ENCODE results near the gene MADD. TPM values are rescaled to one million over a fixed set of nuclear protein-coding genes. Genes with fewer than 3 reads are reported as not detected.

The MADD gene
- total RNA-seq, 1 donor from 2014 or later: 67.2 TPM

GRCh38 chr11:47337229-47337924 lies 67.4 kb downstream of the MADD start:
- DNase-seq (ENCODE audit: extremely low spot score, unreplicated experiment): no peak
- no peaks in the 10 kb centered on the region for H3K9me3 Mint-ChIP-seq (ENCODE audit: unreplicated experiment)
- H3K4me1 Mint-ChIP-seq (ENCODE audit: unreplicated experiment): no peaks in the 10 kb centered on the region
- H3K36me3 Mint-ChIP-seq (ENCODE audit: unreplicated experiment): no peaks in the 10 kb centered on the region
- H3K27ac Mint-ChIP-seq (ENCODE audit: unreplicated experiment): no peak overlapping the region
- no peak overlapping the region for H3K4me3 Mint-ChIP-seq (ENCODE audit: unreplicated experiment)
- no peak for TF ChIP-seq CTCF (IDR thresholded peaks at IDR 0.05)
- H3K27me3 Mint-ChIP-seq (ENCODE audit: unreplicated experiment): no peaks in the 10 kb centered on the region

- H3K36me3 Mint-ChIP-seq (ENCODE audit: unreplicated experiment): no peaks in the 10 kb centered on the region
- H3K27me3 Mint-ChIP-seq (ENCODE audit: unreplicated experiment): no peaks in the 10 kb centered on the region
- H3K9me3 Mint-ChIP-seq (ENCODE audit: unreplicated experiment): no peaks in the 10 kb centered on the region
- H3K4me3 Mint-ChIP-seq (ENCODE audit: unreplicated experiment): no peak overlapping the region
- no peak for TF ChIP-seq CTCF (IDR thresholded peaks at IDR 0.05)
- no peak for DNase-seq (ENCODE audit: extremely low spot score, unreplicated experiment)
- no peaks in the 10 kb centered on the region for H3K4me1 Mint-ChIP-seq (ENCODE audit: unreplicated experiment)
- H3K27ac Mint-ChIP-seq (ENCODE audit: unreplicated experiment): no peak overlapping the region
These were observed 68.7 kb downstream of the MADD start for GRCh38 chr11:47338396-47339241.

GRCh38 chr11:47340010-47340409 lies 70.1 kb downstream of the MADD start:
- no peak for DNase-seq (ENCODE audit: extremely low spot score, unreplicated experiment)
- TF ChIP-seq CTCF (IDR thresholded peaks at IDR 0.05): no peak
- Mint-ChIP-seq H3K27me3 (ENCODE audit: unreplicated experiment) (no peaks in the 10 kb centered on the region), H3K27ac (ENCODE audit: unreplicated experiment) (no peak overlapping the region), H3K9me3 (ENCODE audit: unreplicated experiment) (no peaks in the 10 kb centered on the region), H3K36me3 (ENCODE audit: unreplicated experiment) (no peaks in the 10 kb centered on the region), H3K4me1 (ENCODE audit: unreplicated experiment) (no peaks in the 10 kb centered on the region), H3K4me3 (ENCODE audit: unreplicated experiment) (no peak overlapping the region)

GRCh38 chr11:47340980-47341775 lies 71.2 kb downstream of the MADD start:
- Mint-ChIP-seq H3K36me3 (ENCODE audit: unreplicated experiment) (no peaks in the 10 kb centered on the region), H3K9me3 (ENCODE audit: unreplicated experiment) (no peaks in the 10 kb centered on the region), H3K27ac (ENCODE audit: unreplicated experiment) (no peak overlapping the region), H3K4me3 (ENCODE audit: unreplicated experiment) (no peak overlapping the region), H3K27me3 (ENCODE audit: unreplicated experiment) (no peaks in the 10 kb centered on the region), H3K4me1 (ENCODE audit: unreplicated experiment) (no peaks in the 10 kb centered on the region)
- no peak for DNase-seq (ENCODE audit: extremely low spot score, unreplicated experiment)
- TF ChIP-seq CTCF (IDR thresholded peaks at IDR 0.05): no peak
